Muscle layer of duodenum (tissue), 2 donors: ENCODE results near the gene MAGI2.
A peak's percentile ranks its signal among the peaks of the same experiment; 100 is the strongest.

Experiments
- H3K27ac ChIP-seq: one replicate; pipeline ENCODE4 v1.7.0; 2013; ENCODE audit warnings: mild to moderate bottlenecking, low read length
- H3K27me3 ChIP-seq: one replicate; pipeline ENCODE4 v1.7.0; 2013; ENCODE audit warnings: low read depth, mild to moderate bottlenecking, control low read depth, low read length
- H3K36me3 ChIP-seq, 2 donors: one replicate each; pipeline ENCODE4 v1.7.0; 2013; ENCODE audit warnings: low read length in 2 of 2, control low read depth in 1 of 2, mild to moderate bottlenecking in 1 of 2; ENCODE audit not compliant: insufficient read depth in 2 of 2, control insufficient read depth in 1 of 2
- H3K4me1 ChIP-seq, 2 donors: one replicate each; pipeline ENCODE4 v1.7.0; 2013; ENCODE audit warnings: low read length in 2 of 2, mild to moderate bottlenecking in 2 of 2, control low read depth in 1 of 2, moderate library complexity in 1 of 2; ENCODE audit not compliant: insufficient read depth in 2 of 2, control insufficient read depth in 1 of 2
- H3K4me3 ChIP-seq, 2 donors: one replicate each; pipeline ENCODE4 v1.7.0; 2013; ENCODE audit warnings: low read length in 2 of 2, low read depth in 1 of 2, mild to moderate bottlenecking in 1 of 2
- H3K9me3 ChIP-seq, 2 donors: one replicate each; pipeline ENCODE4 v1.7.0; 2013; ENCODE audit warnings: low read length in 2 of 2, control low read depth in 1 of 2, mild to moderate bottlenecking in 1 of 2; ENCODE audit not compliant: control insufficient read depth in 1 of 2
- donor health status: healthy.

The MAGI2 gene

DNA sequence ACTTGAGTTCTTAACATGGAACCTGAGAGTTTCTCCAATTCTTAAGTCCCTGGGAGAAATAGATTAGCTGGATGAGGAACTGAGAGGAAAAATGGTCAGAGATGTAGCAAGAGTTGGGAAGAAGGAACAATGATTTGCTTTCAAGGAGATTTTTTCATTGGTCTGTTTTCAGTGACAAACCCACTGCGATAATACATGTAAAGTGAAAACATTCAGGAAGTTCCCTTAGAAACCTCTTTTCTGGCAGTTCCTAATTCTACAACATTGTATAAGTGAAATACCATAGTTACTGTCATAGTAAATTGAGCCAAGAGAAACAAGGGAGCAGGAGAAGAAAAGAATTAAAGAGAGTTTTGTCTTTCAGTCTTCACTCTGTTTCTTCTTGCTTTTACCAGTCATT lies 12.1 kb upstream of the MAGI2 start:
- Histone ChIP-seq H3K36me3 (no peaks in the 10 kb centered on the region), H3K27ac (no peak overlapping the region), H3K4me1 (no peaks in the 10 kb centered on the region), H3K9me3 (no peaks in the 10 kb centered on the region), H3K4me3 (no peak overlapping the region), H3K27me3 (no peaks in the 10 kb centered on the region)

- Histone ChIP-seq H3K4me3 (no peak overlapping the region), H3K27me3 (no peaks in the 10 kb centered on the region), H3K36me3 (peaks cover 0 to 7% of the 10 kb centered on the region in 2 donors), H3K27ac (no peak overlapping the region), H3K9me3 (no peaks in the 10 kb centered on the region), H3K4me1 (no peaks in the 10 kb centered on the region)
These were observed 10.6 kb upstream of the MAGI2 start for GRCh38 chr7:79464051-79464450.

GRCh38 chr7:79462390-79462789 lies 8.9 kb upstream of the MAGI2 start:
- no peak overlapping the region for H3K4me3 ChIP-seq
- H3K27ac ChIP-seq, result no peak overlapping the region
- H3K4me1 ChIP-seq, result no peaks in the 10 kb centered on the region
- H3K9me3 ChIP-seq, result no peaks in the 10 kb centered on the region
- H3K27me3 ChIP-seq, result no peaks in the 10 kb centered on the region
- peaks cover 0 to 10% of the 10 kb centered on the region in 2 donors for H3K36me3 ChIP-seq

DNA sequence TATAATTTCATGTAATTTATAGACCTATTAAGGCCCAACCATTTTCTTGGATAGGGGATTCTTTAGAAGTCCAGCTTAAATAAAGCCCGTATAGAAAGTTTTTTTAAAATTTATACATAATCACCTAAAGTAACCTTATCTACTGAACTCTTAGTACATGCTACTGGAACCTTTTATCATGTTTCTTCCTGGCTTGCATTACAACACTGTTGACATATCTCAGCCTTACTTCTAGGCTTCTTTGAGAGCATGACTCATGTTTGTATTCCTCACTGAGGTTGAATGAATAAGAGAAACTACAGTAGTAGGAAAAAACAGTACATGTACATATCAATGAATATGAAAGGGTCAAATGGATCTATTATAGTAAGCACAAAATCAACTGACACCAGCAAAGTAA lies 8.2 kb upstream of the MAGI2 start:
- no peak overlapping the region for H3K4me3 ChIP-seq
- H3K27me3 ChIP-seq, result no peaks in the 10 kb centered on the region
- no peak overlapping the region for H3K27ac ChIP-seq
- no peaks in the 10 kb centered on the region for H3K4me1 ChIP-seq
- H3K36me3 ChIP-seq, result peaks cover 0 to 10% of the 10 kb centered on the region in 2 donors
- no peaks in the 10 kb centered on the region for H3K9me3 ChIP-seq

GRCh38 chr7:79459381-79459780 lies 5.9 kb upstream of the MAGI2 start:
- Histone ChIP-seq H3K4me3 (no peak overlapping the region), H3K27me3 (no peaks in the 10 kb centered on the region), H3K9me3 (no peaks in the 10 kb centered on the region), H3K36me3 (peaks cover 0 to 10% of the 10 kb centered on the region in 2 donors), H3K4me1 (peaks cover 11 to 16% of the 10 kb centered on the region in 2 donors), H3K27ac (no peak overlapping the region)

GRCh38 chr7:79458796-79459195 lies 5.3 kb upstream of the MAGI2 start:
- H3K27me3 ChIP-seq, result no peaks in the 10 kb centered on the region
- H3K27ac ChIP-seq, result no peak overlapping the region
- H3K4me1 ChIP-seq, result peaks cover 11 to 16% of the 10 kb centered on the region in 2 donors

DNA sequence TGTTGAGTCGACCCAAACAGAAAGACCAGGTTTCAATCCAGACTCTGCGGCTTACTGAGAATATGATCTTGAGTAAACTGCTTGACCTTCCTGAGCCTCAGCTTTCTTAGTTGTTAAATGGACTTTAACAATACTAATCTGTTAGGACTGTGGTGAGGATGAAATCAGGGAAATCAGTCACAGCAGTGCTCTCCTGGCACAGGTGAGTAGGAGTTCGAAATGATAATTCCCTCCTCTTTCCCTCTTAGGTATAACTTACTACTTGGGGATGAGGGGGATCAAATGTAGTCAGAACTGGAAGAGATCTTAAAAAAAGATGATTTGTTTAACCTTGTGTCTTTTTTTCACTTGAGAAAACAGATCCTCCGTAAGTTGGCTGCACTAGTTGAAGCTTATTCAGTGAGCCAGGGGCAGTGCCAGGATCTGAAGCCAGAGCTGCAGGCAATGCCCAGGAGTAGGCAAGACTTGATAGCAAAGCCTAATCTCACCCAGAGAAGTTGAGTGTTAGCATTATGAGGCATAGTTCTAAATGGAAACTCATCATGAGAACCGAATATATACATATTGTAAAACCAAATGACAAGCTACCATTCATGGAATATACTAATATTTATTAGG lies 1.8 kb upstream of the MAGI2 start:
- Histone ChIP-seq H3K27me3 (no peaks in the 10 kb centered on the region), H3K4me1 (peaks cover 11 to 19% of the 10 kb centered on the region in 2 donors), H3K9me3 (no peaks in the 10 kb centered on the region), H3K4me3 (peak overlapping the region; percentile 70 to 79), H3K27ac (peak overlapping the region; percentile 87), H3K36me3 (peaks cover 0 to 10% of the 10 kb centered on the region in 2 donors)

More at GRCh38 chr7:79458796-79459195, 5.3 kb upstream of the MAGI2 start:
- peaks cover 0 to 10% of the 10 kb centered on the region in 2 donors for H3K36me3 ChIP-seq
- H3K4me3 ChIP-seq, result no peak overlapping the region
- no peaks in the 10 kb centered on the region for H3K9me3 ChIP-seq

DNA sequence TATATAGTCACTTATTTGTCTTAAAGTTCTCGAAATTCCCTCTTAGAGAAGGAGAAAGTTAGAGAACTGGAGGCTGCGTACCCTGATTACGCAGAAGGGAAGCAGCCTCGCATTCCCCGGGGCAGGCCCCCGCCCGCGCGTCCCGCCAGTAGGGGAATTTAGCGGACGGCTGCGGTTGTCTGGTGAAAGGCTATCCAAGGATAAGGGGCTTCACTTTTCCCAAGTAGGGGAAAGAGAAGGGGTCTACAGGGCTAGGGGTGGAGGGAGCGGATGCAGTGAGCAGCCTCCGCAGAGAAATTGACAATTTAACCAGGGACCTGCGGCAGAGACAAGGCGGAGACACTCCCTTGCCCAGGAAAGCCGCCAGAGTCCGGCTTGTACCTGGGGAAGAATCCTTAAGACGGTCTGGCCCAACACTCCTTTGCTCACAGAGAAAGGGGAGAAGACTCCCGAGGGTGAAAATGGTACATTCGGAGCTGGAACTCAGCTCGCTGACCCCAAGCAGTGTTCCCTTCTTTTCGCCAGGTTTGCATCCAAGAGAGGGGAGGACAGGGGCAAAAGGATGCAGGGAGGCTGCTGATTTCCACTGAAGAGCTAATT lies 994 bp upstream of the MAGI2 start:
- peak overlapping the region; percentile 70 to 79 for H3K4me3 ChIP-seq
- H3K27ac ChIP-seq, result peak overlapping the region; percentile 87
- no peaks in the 10 kb centered on the region for H3K27me3 ChIP-seq
- no peaks in the 10 kb centered on the region for H3K9me3 ChIP-seq
- H3K36me3 ChIP-seq, result peaks cover 0 to 7% of the 10 kb centered on the region in 2 donors
- H3K4me1 ChIP-seq, result peaks cover 11 to 19% of the 10 kb centered on the region in 2 donors

- Histone ChIP-seq H3K36me3 (no peaks in the 10 kb centered on the region), H3K9me3 (no peaks in the 10 kb centered on the region), H3K27ac (peak overlapping the region; percentile 89), H3K27me3 (no peaks in the 10 kb centered on the region), H3K4me3 (peak overlapping the region; percentile 70 to 79), H3K4me1 (peaks cover 11 to 19% of the 10 kb centered on the region in 2 donors)
These were observed 255 bp downstream of the MAGI2 start for GRCh38 chr7:79453266-79453557.

- peak overlapping the region; percentile 70 to 79 for H3K4me3 ChIP-seq
- H3K27ac ChIP-seq, result peak overlapping the region; percentile 89
- H3K9me3 ChIP-seq, result no peaks in the 10 kb centered on the region
- H3K27me3 ChIP-seq, result no peaks in the 10 kb centered on the region
- peaks cover 11 to 19% of the 10 kb centered on the region in 2 donors for H3K4me1 ChIP-seq
- no peaks in the 10 kb centered on the region for H3K36me3 ChIP-seq
These were observed 787 bp downstream of the MAGI2 start for GRCh38 chr7:79452495-79453265.

DNA sequence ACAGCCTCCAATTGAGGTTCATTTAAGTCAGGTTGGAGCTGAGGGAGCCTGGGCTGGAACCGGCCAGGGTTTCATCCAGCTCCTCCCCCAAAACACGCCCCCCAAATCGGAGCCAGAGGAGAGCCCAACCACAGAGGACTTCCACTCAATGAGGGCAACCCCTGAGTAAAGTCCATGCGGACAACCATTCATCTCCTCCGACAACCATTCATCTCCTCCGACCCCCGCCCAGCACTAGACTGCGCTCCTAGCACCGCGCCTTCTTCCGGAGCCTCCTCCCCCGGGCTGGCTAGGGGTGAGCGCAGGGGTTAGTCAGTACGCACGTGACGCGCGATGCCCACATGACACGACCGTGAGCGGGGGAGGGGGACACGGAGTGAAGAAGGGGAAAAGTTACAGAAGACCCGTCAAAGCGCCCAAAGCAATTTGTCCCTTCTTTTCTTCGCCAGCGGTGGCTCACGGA lies 1.4 kb downstream of the MAGI2 start:
- Histone ChIP-seq H3K4me3 (peak overlapping the region; percentile 70 to 79), H3K9me3 (no peaks in the 10 kb centered on the region), H3K27ac (peak overlapping the region; percentile 89), H3K27me3 (no peaks in the 10 kb centered on the region), H3K4me1 (peaks cover 11 to 19% of the 10 kb centered on the region in 2 donors), H3K36me3 (no peaks in the 10 kb centered on the region)
